ENCODE results near the gene NUP153.
"Not testable (repeated sequence)": the region's sequence is repeated elsewhere in the genome, so short reads cannot be mapped to it uniquely, and the experiment has no call there.

NUP153 gene

GRCh38 chr6:17725083-17725482 lies 18.4 kb upstream of the NUP153 start:
- intact Hi-C loops (cut with micrococcal nuclease): no loop called here
- Mint-ChIP-seq H3K4me1 (ENCODE audit: low read depth) (no peaks in the 10 kb centered on the region), H3K4me3 (no peak overlapping the region), H3K27me3 (no peaks in the 10 kb centered on the region), H3K36me3 (ENCODE audit: low read depth) (no peaks in the 10 kb centered on the region), H3K9me3 (peaks cover 10% of the 10 kb centered on the region), H3K27ac (no peak overlapping the region)

GRCh38 chr6:17724341-17724740 lies 17.6 kb upstream of the NUP153 start:
- Mint-ChIP-seq H3K36me3 (ENCODE audit: low read depth) (no peaks in the 10 kb centered on the region), H3K4me1 (ENCODE audit: low read depth) (no peaks in the 10 kb centered on the region), H3K4me3 (no peak overlapping the region), H3K9me3 (peaks cover 5% of the 10 kb centered on the region), H3K27me3 (no peaks in the 10 kb centered on the region), H3K27ac (no peak overlapping the region)
- intact Hi-C loops (cut with micrococcal nuclease): no loop called here

- Mint-ChIP-seq H3K27me3 (no peaks in the 10 kb centered on the region), H3K9me3 (no peaks in the 10 kb centered on the region), H3K4me1 (ENCODE audit: low read depth) (no peaks in the 10 kb centered on the region), H3K36me3 (ENCODE audit: low read depth) (no peaks in the 10 kb centered on the region), H3K27ac (no peak overlapping the region), H3K4me3 (no peak overlapping the region)
- intact Hi-C loops (cut with micrococcal nuclease): no loop called here
Measured at GRCh38 chr6:17721671-17722070, 14.9 kb upstream of the NUP153 start.

GRCh38 chr6:17719323-17720041 lies 12.8 kb upstream of the NUP153 start:
- H3K4me1 Mint-ChIP-seq (ENCODE audit: low read depth): peaks cover 12% of the 10 kb centered on the region
- H3K9me3 Mint-ChIP-seq: no peaks in the 10 kb centered on the region
- no peak overlapping the region for H3K4me3 Mint-ChIP-seq
- no peaks in the 10 kb centered on the region for H3K36me3 Mint-ChIP-seq (ENCODE audit: low read depth)
- no peak overlapping the region for H3K27ac Mint-ChIP-seq
- H3K27me3 Mint-ChIP-seq: no peaks in the 10 kb centered on the region
- intact Hi-C loops (cut with micrococcal nuclease): no loop called here

GRCh38 chr6:17716221-17716620 lies 9.5 kb upstream of the NUP153 start:
- Mint-ChIP-seq H3K27ac (no peak overlapping the region), H3K27me3 (no peaks in the 10 kb centered on the region), H3K9me3 (no peaks in the 10 kb centered on the region), H3K36me3 (ENCODE audit: low read depth) (no peaks in the 10 kb centered on the region), H3K4me3 (no peak overlapping the region), H3K4me1 (ENCODE audit: low read depth) (peaks cover 13% of the 10 kb centered on the region)
- intact Hi-C loops (cut with micrococcal nuclease): no loop called here

- Mint-ChIP-seq H3K4me1 (ENCODE audit: low read depth) (peaks cover 13% of the 10 kb centered on the region), H3K4me3 (peak overlapping the region; percentile 54), H3K27me3 (no peaks in the 10 kb centered on the region), H3K36me3 (ENCODE audit: low read depth) (no peaks in the 10 kb centered on the region), H3K27ac (peak overlapping the region; percentile 88), H3K9me3 (no peaks in the 10 kb centered on the region)
- intact Hi-C loops (cut with micrococcal nuclease): no loop called here
Measured at GRCh38 chr6:17714879-17715851, 8.4 kb upstream of the NUP153 start.

- Mint-ChIP-seq H3K36me3 (ENCODE audit: low read depth) (no peaks in the 10 kb centered on the region), H3K27ac (peak overlapping the region; percentile 88), H3K4me3 (no peak overlapping the region), H3K9me3 (no peaks in the 10 kb centered on the region), H3K4me1 (ENCODE audit: low read depth) (peaks cover 13% of the 10 kb centered on the region), H3K27me3 (no peaks in the 10 kb centered on the region)
- intact Hi-C loops (cut with micrococcal nuclease): no loop called here
Measured at GRCh38 chr6:17714177-17714576, 7.5 kb upstream of the NUP153 start.

- intact Hi-C loops (cut with micrococcal nuclease): no loop called here
- Mint-ChIP-seq H3K9me3 (no peaks in the 10 kb centered on the region), H3K4me3 (no peak overlapping the region), H3K4me1 (ENCODE audit: low read depth) (peaks cover 19% of the 10 kb centered on the region), H3K27ac (no peak overlapping the region), H3K27me3 (no peaks in the 10 kb centered on the region), H3K36me3 (ENCODE audit: low read depth) (no peaks in the 10 kb centered on the region)
Measured at GRCh38 chr6:17712576-17712975, 5.9 kb upstream of the NUP153 start.

GRCh38 chr6:17710331-17710730 lies 3.6 kb upstream of the NUP153 start:
- Mint-ChIP-seq H3K4me1 (ENCODE audit: low read depth) (peaks cover 26% of the 10 kb centered on the region), H3K36me3 (ENCODE audit: low read depth) (peaks cover 16% of the 10 kb centered on the region), H3K4me3 (no peak overlapping the region), H3K27me3 (no peaks in the 10 kb centered on the region), H3K27ac (no peak overlapping the region), H3K9me3 (no peaks in the 10 kb centered on the region)
- intact Hi-C loops (cut with micrococcal nuclease): no loop called here

- no peak overlapping the region for H3K27ac Mint-ChIP-seq
- no peaks in the 10 kb centered on the region for H3K9me3 Mint-ChIP-seq
- no peak overlapping the region for H3K4me3 Mint-ChIP-seq
- peaks cover 16% of the 10 kb centered on the region for H3K36me3 Mint-ChIP-seq (ENCODE audit: low read depth)
- intact Hi-C loops (cut with micrococcal nuclease): loop anchor here (10.0 kb wide), 1 partner anchor 445 kb away; the partner anchor contains the start of genes KDM1B and TPMT
- H3K27me3 Mint-ChIP-seq: no peaks in the 10 kb centered on the region
- peaks cover 21% of the 10 kb centered on the region for H3K4me1 Mint-ChIP-seq (ENCODE audit: low read depth)
Measured at GRCh38 chr6:17709476-17709875, 2.8 kb upstream of the NUP153 start.

GRCh38 chr6:17708035-17708434 lies 1.3 kb upstream of the NUP153 start:
- not testable (repeated sequence) for H3K27me3 Mint-ChIP-seq, H3K27ac Mint-ChIP-seq, H3K4me3 Mint-ChIP-seq, H3K9me3 Mint-ChIP-seq
- intact Hi-C loops (cut with micrococcal nuclease): loop anchor here (10.0 kb wide), 1 partner anchor 447 kb away; the partner anchor contains the start of genes KDM1B and TPMT
- peaks cover 25% of the 10 kb centered on the region for H3K4me1 Mint-ChIP-seq (ENCODE audit: low read depth)
- H3K36me3 Mint-ChIP-seq (ENCODE audit: low read depth): peaks cover 16% of the 10 kb centered on the region

- peak overlapping the region; percentile 91 for H3K4me3 Mint-ChIP-seq
- H3K36me3 Mint-ChIP-seq (ENCODE audit: low read depth): peaks cover 16% of the 10 kb centered on the region
- peaks cover 31% of the 10 kb centered on the region for H3K4me1 Mint-ChIP-seq (ENCODE audit: low read depth)
- no peaks in the 10 kb centered on the region for H3K27me3 Mint-ChIP-seq
- H3K9me3 Mint-ChIP-seq: no peaks in the 10 kb centered on the region
- intact Hi-C loops (cut with micrococcal nuclease): loop anchor here (10.0 kb wide), 1 partner anchor 447 kb away; the partner anchor contains the start of genes KDM1B and TPMT
- H3K27ac Mint-ChIP-seq: peak overlapping the region; percentile 93
Measured at GRCh38 chr6:17707371-17707651, 586 bp upstream of the NUP153 start.

- Mint-ChIP-seq H3K27me3 (no peaks in the 10 kb centered on the region), H3K4me1 (ENCODE audit: low read depth) (peaks cover 44% of the 10 kb centered on the region), H3K4me3 (peak overlapping the region; percentile 91), H3K27ac (peak overlapping the region; percentile 93), H3K36me3 (ENCODE audit: low read depth) (peaks cover 16% of the 10 kb centered on the region), H3K9me3 (no peaks in the 10 kb centered on the region)
- intact Hi-C loops (cut with micrococcal nuclease): loop anchor here (10.0 kb wide), 1 partner anchor 449 kb away; the partner anchor contains the start of genes KDM1B and TPMT
Measured at GRCh38 chr6:17705778-17706579, 746 bp downstream of the NUP153 start.
